Lung microvascular endothelial cell (primary cell): ENCODE measurements around the gene EDC3. TPM values are rescaled to one million over a fixed set of nuclear protein-coding genes. Genes with fewer than 3 reads are reported as not detected.
A peak's percentile ranks its signal among the peaks of the same experiment; 100 is the strongest.
"Not testable (repeated sequence)": the region's sequence is repeated elsewhere in the genome, so short reads cannot be mapped to it uniquely, and the experiment has no call there.

Experiments used
- DNase-seq, 2 donors: peaks; one replicate each; pipeline versions ENCODE4 v3.0.0 to v3.0.0-alpha.2; 2010; ENCODE audit warnings: low read depth in 2 of 2
- total RNA-seq: library from RNA; depleted of rRNA; stranded (reverse); fragments of >200 nt; gene quantifications from 2 replicates; pipeline ENCODE4 v1.2.1, GENCODE V29; 2014

EDC3 gene
- total RNA-seq, 1 donor from 2014 or later = 21.4 TPM

DNA sequence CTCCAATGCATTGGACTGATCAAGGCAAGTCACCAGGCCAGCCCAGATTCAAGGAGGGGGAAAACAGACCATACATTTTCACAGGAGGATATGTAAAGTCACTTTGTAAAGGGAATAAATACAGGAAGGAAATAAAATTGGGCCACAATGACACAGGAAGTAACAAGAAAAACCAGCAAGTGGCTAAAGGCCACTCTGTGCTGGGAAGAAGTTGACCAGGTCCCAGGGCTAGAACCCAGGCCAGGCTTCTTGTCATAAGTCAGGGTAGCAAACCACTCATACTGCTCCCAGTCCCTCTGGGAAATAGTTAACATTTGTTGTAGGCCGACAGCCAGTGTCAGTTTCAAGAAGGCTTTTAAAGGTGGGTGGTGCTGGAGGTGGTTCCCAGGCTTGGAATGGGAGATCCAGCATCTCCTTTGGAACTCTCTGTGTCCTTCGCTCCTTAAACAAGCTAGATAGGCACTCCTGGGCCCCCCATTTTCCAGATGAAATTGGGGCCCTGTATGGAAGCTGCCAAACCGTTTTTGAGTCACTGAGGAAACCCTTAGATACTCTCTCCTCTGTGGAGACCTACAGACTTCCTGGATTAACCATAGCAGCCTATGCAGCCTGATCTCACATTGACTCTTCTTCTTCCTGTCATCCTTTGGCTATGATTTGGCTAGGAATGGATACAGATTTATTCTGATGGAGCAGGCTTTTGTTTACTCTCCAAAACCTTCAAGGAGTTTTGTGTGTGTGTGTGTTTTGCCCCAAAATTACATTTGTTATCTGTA lies 14.7 kb upstream of the EDC3 start:
- no peak for DNase-seq

DNA sequence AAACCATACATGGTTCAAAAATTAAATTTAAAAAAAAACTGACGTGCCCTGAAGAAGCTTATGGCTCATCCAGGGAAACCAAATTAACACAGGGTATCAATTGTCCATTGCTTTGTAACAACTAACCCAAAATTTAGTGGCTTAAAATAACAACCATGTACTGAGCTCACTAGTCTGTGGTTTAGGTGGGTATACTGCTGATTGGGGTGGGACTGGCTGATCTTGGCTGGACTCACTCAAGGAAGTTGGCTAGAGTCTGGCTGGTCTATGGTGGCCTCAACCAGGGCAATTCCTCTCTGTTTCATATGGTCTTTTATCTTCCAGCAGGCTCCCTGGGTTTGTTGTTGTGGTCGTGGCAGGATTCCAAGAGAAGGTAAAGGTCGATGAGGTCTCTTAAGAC lies 14.1 kb upstream of the EDC3 start:
- no peak for DNase-seq

DNA sequence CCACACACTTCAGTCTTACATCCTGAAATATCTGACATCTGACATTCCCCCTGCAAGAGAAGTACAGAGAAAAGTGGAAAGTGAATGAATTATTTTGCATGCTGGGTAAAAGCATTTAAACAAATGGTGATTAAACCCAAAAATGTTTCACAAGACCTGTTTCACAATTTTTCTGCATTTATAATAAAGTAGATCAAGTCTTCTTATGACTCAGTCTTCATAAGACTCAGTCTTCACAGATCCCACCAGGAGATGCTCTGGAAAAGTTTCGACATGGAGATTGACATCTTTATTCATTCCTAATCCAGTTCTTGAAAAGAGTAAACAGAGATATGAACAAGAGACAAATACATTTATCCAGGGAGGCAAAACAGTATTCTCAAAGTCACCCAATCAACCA lies 13.2 kb upstream of the EDC3 start:
- no peak for DNase-seq

DNA sequence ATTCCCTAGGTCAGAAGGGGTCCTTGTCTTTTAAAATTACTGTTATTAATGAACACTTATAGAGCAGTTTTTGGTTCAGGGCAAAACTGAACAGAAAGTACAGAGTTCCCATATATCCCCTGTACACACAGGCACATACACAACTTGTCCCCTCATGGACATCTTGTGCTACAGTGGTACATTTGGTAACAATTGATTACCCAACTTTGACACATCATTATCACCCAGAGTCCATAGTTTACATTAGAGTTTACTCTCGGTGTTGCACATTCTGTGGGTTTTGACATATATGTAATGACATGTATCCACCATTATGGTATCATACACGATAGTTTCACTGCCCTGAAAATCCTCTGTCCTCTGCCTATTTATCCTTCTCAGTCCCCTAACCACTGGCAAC lies 984 bp upstream of the EDC3 start:
- no peak for DNase-seq

DNA sequence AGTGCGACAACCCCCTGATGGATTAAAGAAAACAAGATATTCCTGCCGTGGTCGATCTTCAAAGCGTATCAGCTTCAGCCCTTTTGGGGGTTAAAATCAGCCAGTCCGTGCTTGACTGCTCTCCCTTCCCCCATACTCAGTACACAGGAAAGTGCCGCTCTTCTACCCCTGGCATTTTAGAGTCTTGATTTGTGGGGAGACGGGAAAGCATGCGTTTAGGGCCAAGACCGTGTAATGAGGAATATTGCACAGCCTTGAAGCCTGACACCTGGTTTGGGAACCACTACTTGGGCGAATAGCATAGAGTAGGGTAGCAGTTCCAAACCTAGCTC lies 540 bp upstream of the EDC3 start:
- DNase-seq = no peak

DNA sequence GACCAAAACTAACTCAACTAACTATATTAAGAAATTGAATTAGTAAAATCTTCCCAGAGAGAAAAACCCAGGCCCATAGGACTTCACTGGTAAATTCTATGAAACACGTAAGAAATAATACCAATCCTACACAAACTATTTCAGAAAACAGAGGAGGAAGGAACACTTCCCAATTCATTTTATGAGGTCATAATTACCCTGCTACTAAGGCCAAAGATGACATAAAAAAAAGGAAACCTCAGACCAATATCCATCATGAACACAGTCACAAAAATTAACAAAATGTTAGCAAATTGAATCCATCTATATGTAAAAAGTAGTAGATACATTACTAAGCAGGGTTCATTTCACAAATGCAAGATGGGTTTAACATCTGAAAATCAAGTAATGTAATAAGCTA lies 3.5 kb downstream of the EDC3 start:
- no peak for DNase-seq

DNA sequence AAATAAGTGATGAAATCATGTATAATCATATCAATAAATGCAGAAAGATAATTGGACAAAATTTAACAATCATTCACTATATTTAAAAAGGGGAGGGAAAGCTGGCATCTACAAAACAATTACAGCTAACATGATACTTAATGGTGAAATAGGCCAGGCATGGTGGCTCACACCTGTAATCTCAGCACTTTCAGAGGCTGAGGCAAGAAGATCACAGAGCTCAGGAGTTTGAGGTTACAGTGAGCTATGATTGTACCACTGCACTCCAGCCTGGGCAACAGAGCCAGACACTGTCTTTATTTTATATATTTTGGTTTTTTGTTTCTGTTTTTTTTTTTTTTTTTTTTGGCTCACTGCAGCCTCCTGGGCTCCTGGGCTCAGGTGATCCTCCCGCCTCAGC lies 12.1 kb downstream of the EDC3 start:
- no peak for DNase-seq

DNA sequence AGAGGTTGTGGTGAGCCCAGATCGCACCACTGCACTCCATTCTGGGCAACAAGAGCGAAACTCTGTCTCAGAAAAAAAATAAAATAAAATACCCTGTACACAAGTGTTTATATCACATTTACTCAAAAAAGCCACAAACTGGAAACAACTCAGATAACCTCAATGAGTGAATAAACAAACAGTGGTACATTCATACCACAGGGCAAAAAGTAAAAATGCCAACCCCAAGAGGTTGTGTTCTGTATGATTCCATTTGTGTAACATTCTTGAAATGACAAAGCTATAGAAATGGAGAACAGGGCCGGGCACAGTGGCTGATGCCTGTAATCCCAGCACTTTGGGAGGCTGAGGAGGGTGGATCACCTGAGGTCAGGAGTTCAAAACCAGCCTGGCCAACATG lies 12.9 kb downstream of the EDC3 start:
- DNase-seq = no peak

DNA sequence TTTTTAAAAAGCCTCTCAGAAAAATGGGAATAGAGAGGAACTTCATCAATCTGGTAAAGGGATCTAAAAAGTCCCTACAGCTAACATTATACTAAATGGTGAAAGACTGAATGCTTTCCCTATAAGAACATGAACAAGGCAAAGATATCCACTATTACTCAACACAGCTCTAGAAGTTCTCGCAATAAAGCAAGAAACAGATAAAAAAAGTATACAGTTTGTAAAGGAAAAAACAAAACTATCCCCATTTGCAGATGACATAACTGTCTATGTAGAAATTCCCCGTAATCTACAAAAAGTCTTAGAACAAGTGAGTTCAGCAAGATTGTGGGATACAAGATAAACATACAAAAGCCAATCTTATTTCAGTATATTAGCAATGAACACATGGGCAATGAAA lies 15.4 kb downstream of the EDC3 start:
- no peak for DNase-seq

DNA sequence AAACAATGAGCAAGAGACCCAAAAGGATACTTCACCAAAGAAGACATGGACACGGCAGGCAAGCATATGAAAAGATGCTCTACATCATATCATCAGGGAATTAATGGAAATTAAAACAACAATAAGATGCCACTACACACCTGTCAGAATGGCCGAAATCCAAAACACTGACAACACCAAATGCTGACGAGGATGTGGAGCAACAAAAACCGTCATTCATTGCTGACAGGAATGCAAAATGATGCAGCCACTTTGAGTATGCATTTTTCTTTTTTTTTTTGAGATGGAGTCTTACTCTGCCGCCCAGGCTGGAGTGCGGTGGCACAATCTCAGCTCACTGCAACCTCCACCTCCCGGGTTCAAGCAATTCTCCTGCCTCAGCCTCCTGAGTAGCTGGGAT lies 19.0 kb downstream of the EDC3 start:
- no peak for DNase-seq

DNA sequence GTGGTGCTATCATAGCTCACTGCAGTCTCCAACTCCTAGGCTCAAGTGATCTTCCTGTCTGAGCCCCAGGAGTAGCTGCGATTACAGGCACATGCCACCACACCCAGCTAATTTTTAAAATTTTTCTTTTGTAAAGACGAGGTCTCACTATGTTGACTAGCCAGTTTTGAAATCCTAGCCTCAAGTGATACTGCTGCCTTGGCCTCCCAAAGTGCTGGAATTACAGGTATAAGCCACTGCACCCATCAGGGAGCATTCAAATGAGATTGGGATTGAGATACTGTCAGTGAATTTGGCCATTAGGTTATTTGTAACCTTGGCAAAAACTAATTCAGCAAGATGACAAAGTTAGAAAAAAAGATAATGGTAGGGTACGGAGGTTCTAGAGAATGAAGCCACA lies 21.7 kb downstream of the EDC3 start:
- no peak for DNase-seq

DNA sequence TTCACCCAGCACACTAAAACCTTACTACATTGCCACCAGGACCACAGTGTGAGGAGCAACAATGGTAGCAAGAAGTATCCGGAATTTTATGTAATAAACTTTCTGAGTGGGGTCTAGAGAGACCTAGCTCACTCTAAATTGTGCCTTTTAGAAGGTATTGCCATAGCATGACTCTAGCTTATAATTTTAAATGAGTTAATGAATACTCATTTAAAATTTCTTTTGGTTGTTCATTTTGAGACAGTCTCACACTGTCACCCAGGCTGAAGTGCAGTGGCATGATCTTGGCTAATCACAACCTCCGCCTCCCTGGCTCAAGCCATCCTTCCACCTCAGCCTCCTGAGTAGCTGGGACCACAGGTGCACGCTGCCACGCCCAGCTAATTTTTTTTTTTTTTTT lies 26.2 kb downstream of the EDC3 start:
- no peak for DNase-seq

DNA sequence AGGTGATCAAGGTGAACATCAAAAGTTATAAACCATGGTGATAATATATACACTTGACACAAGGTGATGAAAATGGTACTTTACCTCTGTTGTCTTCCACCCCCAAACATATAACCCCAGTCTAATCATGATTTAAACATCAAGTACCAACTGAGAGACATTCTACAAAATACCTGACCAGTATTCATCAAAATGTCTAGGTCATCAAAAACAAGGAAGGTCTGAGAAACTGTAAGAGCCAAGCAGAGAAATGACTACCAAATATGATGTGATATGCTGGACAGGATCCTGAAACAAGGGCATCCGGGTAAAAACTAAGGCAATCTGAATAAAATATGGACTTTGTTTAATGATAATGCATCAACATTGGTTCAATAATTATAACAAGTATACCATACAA lies 27.8 kb downstream of the EDC3 start:
- no peak for DNase-seq

DNA sequence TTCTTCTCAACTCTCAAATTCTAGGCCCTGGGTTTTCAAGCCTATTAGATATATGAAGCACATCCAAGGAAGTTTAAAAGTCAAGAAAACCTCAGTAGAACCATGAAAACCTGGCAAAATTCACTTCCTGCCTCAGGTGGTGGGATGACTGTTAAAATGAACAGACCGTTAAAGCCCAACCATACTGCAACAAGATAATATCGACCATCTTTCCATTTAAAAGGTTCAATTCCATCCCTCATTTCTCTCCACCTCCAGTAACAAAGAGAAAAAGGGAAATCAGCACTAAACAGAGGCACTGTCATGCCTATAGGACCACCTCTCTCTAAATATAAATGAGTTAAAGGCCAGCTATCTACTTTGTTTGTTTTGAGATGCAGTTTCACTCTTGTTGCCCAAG lies 31.2 kb downstream of the EDC3 start:
- DNase-seq = peak in 1 of 2 donors; percentile 14

DNA sequence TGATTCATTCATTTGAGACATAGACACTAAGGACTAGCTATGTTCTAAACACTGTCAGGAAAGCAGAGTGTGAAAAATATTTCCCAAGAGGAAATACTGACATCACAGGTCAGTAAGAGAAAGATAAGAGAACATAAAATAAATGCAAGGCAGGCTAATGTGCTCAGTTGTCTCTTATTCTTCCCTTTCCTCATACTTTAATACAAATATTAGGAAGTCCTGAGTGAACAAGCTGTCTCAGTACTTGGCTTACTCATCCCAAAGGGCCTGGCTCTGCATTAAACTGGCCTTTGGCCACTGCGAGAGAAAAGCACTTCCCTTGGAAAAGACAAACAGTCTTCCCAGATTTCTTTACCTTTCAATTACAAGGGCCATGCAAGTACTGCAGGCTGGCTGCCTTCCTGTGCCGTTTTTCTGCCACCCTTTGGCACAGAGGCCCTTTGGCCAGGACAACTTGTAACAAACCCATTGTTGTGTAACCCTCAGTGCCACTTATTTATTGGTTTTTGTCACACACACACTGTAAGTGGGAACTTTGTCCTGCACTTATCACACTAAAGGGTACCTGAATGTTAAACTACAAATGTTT lies 31.7 kb downstream of the EDC3 start:
- DNase-seq = peak; percentile 57 to 78

DNA sequence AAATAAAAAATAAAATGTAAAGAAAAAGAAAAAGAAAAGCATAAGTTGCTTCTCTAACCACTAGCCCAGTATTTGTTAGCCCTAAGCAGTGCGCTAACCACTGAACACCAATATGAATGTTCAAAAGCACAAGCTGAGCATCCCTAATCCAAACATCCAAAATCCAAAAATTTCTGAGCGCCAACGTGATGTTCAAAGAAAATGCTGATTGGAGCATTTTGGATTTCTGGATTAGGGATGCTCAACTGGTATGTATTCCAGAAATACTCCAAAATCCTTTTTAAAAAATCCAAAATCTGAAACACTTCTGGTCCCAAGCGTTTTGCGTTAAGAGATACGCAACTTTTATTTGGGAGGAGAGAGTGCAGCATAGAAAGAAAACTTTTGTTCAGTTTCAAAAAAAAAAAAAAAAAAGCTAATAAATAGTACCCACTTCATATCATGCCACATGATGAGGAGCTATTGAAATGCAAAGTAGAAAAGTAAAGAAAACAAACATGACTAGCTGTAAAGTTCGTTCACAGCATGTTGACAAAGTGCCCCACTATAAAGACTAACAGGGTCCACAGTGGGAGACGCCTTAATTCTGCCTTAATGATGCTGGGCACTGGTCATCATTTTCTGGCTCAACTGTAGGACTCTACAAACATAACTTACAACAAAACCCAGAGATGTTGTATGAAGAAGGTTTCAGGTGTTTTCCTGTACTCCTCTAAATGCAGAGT lies 32.4 kb downstream of the EDC3 start:
- DNase-seq = no peak

DNA sequence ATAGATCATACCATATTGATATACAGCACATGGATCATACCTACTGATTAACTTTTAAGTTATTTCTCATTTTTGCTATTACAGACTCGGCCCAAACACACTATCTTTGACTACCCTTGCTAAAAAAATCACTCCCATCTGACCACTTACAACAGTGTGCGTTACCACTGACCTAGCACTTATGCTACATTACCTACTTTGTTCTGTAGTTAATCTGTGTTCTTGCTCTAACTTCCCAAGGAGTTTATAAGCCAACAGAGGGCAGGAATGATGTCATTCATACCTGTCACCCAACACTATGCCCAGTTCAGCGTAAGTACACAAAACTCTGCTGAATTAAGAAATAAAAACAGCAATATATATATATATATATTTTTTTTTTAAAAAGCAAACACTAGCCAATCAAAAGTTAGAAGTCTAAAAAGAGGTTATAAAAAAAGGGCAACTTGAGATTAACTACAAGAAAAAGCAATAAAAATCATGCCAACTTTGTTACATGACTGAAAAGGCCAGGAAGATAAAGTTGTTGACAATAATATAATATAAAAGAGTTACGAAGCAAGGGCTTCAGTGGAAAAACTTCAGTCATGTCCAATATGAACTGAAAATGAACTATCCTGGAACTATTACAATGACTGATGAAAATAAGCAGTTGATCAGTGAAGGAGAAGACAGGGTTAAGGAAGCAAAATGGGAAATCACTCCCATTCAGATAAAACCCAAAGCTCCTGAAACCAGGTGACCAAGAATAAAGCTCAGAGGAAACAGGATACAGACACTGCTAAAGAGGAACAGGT lies 33.6 kb downstream of the EDC3 start:
- DNase-seq = peak in 1 of 2 donors; percentile 61

DNA sequence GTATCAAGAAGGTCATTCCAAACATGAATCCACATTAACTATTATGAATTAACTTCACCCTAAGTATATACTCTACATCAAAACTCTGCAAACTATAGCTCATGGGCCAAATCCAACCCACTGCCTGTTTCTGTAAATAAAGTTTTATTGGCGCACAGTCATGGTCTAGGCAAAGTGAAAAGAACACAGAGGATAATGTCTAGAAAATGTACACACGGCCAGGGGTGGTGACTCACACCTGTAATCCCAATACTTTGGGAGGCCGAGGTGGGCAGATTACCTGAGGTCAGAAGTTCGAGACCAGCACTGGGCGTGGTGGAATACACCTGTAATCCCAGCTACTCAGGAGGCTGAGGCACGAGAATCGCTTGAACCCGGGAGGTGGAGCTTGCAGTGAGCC lies 34.5 kb downstream of the EDC3 start:
- DNase-seq = not testable (repeated sequence)

DNA sequence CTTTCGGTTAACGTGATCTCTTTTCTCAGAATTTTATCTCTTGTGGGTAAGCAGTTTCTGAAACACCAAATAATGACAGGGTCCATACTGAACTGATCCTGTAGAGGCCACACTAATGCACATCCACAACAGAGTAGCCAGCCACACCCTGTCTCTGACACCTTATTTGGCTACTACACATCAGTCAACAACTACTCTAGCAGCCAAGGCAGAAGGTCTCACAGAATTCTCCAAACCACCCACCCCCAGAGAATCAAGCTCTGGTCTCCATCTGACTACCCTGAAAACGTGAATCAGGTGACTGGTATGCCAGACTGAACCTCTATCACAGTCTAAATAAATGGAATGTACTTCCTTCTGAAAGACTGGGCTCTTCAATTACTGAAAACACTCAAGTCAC lies 38.0 kb downstream of the EDC3 start:
- no peak for DNase-seq

DNA sequence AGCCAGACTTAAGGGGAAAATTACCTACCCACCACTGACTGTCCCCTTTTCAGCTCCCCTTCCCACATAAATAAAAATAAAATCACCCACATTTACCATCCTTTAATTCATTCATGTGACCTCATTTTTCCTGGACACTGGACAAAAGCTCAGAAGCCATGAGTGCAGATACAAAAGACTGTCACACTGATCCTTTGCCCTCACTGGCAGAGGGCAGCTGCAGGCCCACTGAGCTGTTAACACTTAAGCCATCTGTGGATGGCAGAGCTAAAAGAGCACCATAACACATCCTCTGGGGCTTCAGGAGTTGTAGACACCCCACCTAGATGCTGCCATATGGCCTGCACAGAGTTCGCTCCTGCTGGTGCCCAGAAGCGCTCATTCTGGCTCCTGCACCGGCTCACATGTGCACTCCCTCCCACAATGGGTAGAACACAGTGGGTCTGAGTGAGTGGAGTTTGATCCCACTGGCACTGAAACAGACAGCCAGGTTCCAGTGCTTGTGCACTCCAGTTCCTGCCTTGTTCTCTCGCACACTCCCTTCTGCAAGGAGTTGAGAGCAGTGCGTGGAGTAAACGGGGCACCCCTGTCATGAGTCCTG lies 38.8 kb downstream of the EDC3 start:
- DNase-seq = peak in 1 of 2 donors; percentile 47

DNA sequence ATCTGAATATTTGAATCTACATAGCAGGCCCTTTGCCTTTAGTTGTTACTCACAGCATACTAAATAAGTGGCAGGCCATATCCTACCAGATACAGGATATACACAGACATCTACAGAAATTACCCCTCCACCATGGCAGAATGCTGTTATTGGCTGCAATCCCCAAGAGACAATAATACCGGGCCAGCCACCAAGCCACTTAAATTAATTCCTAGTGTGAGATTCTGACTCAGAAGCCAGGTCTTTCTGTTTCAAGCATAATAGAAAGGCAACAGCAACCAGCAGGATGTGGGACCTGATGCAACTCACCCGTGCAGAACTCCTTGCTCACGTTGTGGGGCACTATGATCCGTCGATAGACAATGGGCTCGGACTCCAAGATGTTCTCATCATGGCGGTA lies 40.4 kb downstream of the EDC3 start:
- DNase-seq = peak in 1 of 2 donors; percentile 22
